SK-N-SH (cell line): Measurements from ENCODE around the gene NACC1. TPM values are rescaled to one million over a fixed set of nuclear protein-coding genes. Genes with fewer than 3 reads are reported as not detected.

Experiments
- CTCF ChIA-PET: fragments of 300-600, 350-600 bp; formaldehyde crosslinking; extraction: SDS; loops from one replicate; lab custom pipeline; 2021; lab: Yijun Ruan, JAX
- POLR2A ChIA-PET: fragments of 350-600 bp; sonication (Branson Sonifier 250); formaldehyde crosslinking; extraction: SDS; loops from one replicate; lab custom pipeline; 2020; ENCODE audit warnings: antibody characterized with exemption, inconsistent platforms; lab: Yijun Ruan, JAX
- DNase-seq: peaks from one replicate; pipeline ENCODE4 v3.0.0; 2012
- H2AFZ ChIP-seq: fragments of 200-600 bp; sonication (generic); 2 replicates; pipeline ENCODE4 v1.8.1; 2016; ENCODE audit warnings: antibody characterized with exemption, mild to moderate bottlenecking, low read depth
- H3F3A ChIP-seq: fragments of 200-600 bp; sonication (generic); replicated peaks from 2 replicates; pipeline ENCODE3; 2016; ENCODE audit warnings: antibody characterized with exemption, mild to moderate bottlenecking; ENCODE audit not compliant: insufficient read depth
- H3K27ac ChIP-seq, 2 experiments: fragments of 200-500 bp in 1 of 2; fragments of 200-600 bp in 1 of 2; sonication (Bioruptor generic) in 1 of 2; sonication (generic), shearing (Covaris generic) in 1 of 2; 2 replicates each; pipeline versions ENCODE4 v1.5.1 to v1.6.1; 2014 to 2016; ENCODE audit warnings: low read depth in 2 of 2, inconsistent platforms in 1 of 2, low read length in 1 of 2, mild to moderate bottlenecking in 1 of 2, mixed read lengths in 1 of 2
- H3K27me3 ChIP-seq: fragments of 200-600 bp; sonication (generic), shearing (Covaris generic); 2 replicates; pipeline ENCODE4 v1.6.1; 2016; ENCODE audit warnings: mixed run types; ENCODE audit not compliant: insufficient read depth
- H3K36me3 ChIP-seq, 2 experiments: fragments of 200-500 bp in 1 of 2; fragments of 200-600 bp in 1 of 2; sonication (Bioruptor generic) in 1 of 2; sonication (generic) in 1 of 2; replicated peaks in 1 of 2; 2 replicates each; pipeline versions ENCODE3 to v1.5.1; 2014 to 2016; ENCODE audit warnings: low read length in 1 of 2, mild to moderate bottlenecking in 1 of 2; ENCODE audit not compliant: insufficient read depth in 2 of 2, control insufficient read depth in 1 of 2
- H3K4me1 ChIP-seq, 2 experiments: fragments of 200-500 bp in 1 of 2; fragments of 200-600 bp in 1 of 2; sonication (Bioruptor generic) in 1 of 2; sonication (generic), shearing (Covaris generic) in 1 of 2; 2 replicates each; pipeline versions ENCODE4 v1.5.1 to v1.6.1; 2014 to 2016; ENCODE audit warnings: low read depth in 1 of 2, low read length in 1 of 2, mixed run types in 1 of 2; ENCODE audit not compliant: insufficient read depth in 2 of 2, control insufficient read depth in 1 of 2
- H3K4me2 ChIP-seq: fragments of 200-600 bp; sonication (generic), shearing (Covaris generic); 2 replicates; pipeline ENCODE4 v1.6.1; 2017; ENCODE audit warnings: mixed run types
- H3K4me3 ChIP-seq, 2 experiments: fragments of 200-500 bp in 1 of 2; fragments of 200-600 bp in 1 of 2; sonication (Bioruptor generic) in 1 of 2; sonication (generic), shearing (Covaris generic) in 1 of 2; 2 replicates each; pipeline versions ENCODE4 v1.5.1 to v1.8.1; 2014 to 2016; ENCODE audit warnings: low read depth in 2 of 2, inconsistent platforms in 1 of 2, low read length in 1 of 2, mild to moderate bottlenecking in 1 of 2, mixed read lengths in 1 of 2, moderate library complexity in 1 of 2
- H3K79me2 ChIP-seq: fragments of 200-600 bp; sonication (generic); 2 replicates; pipeline ENCODE4 v1.8.1; 2017; ENCODE audit warnings: mild to moderate bottlenecking; ENCODE audit not compliant: insufficient read depth
- H3K9ac ChIP-seq: fragments of 200-600 bp; sonication (generic); 2 replicates; pipeline ENCODE4 v1.6.1; 2017; ENCODE audit warnings: mixed run types
- H3K9me2 ChIP-seq: fragments of 200-600 bp; sonication (generic); 2 replicates; pipeline ENCODE4 v1.6.1; 2017; ENCODE audit warnings: mixed run types
- H3K9me3 ChIP-seq: fragments of 200-600 bp; sonication (generic); 2 replicates; pipeline ENCODE4 v1.6.1; 2017; ENCODE audit warnings: mixed run types, mild to moderate bottlenecking, moderate library complexity
- H4K20me1 ChIP-seq: fragments of 200-600 bp; sonication (generic); 2 replicates; pipeline ENCODE4 v1.6.1; 2017; ENCODE audit warnings: mild to moderate bottlenecking, mixed run types; ENCODE audit not compliant: insufficient read depth
- EP300 ChIP-seq, 2 experiments: IDR thresholded peaks; 2 replicates each; pipeline versions ENCODE4 v1.4.0 to v1.6.1; 2012; ENCODE audit warnings: borderline replicate concordance in 1 of 2, low read depth in 1 of 2, low read length in 1 of 2
- GATA2 ChIP-seq: sonication (generic); formaldehyde crosslinking; IDR thresholded peaks from 2 replicates; pipeline ENCODE4 v1.5.0; 2020; ENCODE audit warnings: mild to moderate bottlenecking, missing genetic modification reagents
- MXI1 ChIP-seq: IDR thresholded peaks from 2 replicates; pipeline ENCODE4 v1.6.1; 2012; ENCODE audit warnings: mild to moderate bottlenecking, low read depth, low read length, improper control_type of control experiment
- RAD21 ChIP-seq: IDR thresholded peaks from 2 replicates; pipeline ENCODE4 v1.6.1; 2012; ENCODE audit warnings: mild to moderate bottlenecking, low read length
- RCOR1 ChIP-seq: fragments of 150-350 bp; IDR thresholded peaks from 2 replicates; pipeline ENCODE4 v1.6.1; 2017; ENCODE audit warnings: antibody characterized with exemption, low read length
- RFX5 ChIP-seq: IDR thresholded peaks from 2 replicates; pipeline ENCODE4 v1.6.1; 2012; ENCODE audit warnings: mild to moderate bottlenecking, improper control_type of control experiment, low read length
- SMC3 ChIP-seq: IDR thresholded peaks from 2 replicates; pipeline ENCODE4 v1.6.1; 2012; ENCODE audit warnings: low read depth, low read length, improper control_type of control experiment
- TAF1 ChIP-seq: IDR thresholded peaks from 2 replicates; pipeline ENCODE4 v1.6.1; 2012; ENCODE audit warnings: low read depth, mild to moderate bottlenecking, low read length, moderate library complexity, borderline replicate concordance
- whole genome bisulfite sequencing: methylation state at CpG from one replicate; pipeline ENCODE4 v1.1.6; 2017; ENCODE audit warnings: low lambda C conversion rate; 5-methylcytosine and 5-hydroxymethylcytosine counted together
- polyA plus RNA-seq, 3 experiments: library from polyadenylated mRNA; depleted of rRNA; stranded (reverse); fragments of >200 nt; gene quantifications; 2 replicates each; pipeline ENCODE4 v1.2.3, GENCODE V29; 2012
- TF ChIP-seq, protein P1 (sequence below): IDR thresholded peaks from 2 replicates; pipeline ENCODE4; 2012
- TF ChIP-seq, protein P2 (sequence below): fragments of 200-600 bp; sonication (generic); IDR thresholded peaks from 2 replicates; pipeline ENCODE4 v1.6.1; 2017; ENCODE audit warnings: antibody characterized with exemption, mild to moderate bottlenecking, moderate library complexity

Gene NACC1
- polyA plus RNA-seq, 1 of the 3 experiments (the other 2 are of a cell fraction) = 127 TPM

DNA sequence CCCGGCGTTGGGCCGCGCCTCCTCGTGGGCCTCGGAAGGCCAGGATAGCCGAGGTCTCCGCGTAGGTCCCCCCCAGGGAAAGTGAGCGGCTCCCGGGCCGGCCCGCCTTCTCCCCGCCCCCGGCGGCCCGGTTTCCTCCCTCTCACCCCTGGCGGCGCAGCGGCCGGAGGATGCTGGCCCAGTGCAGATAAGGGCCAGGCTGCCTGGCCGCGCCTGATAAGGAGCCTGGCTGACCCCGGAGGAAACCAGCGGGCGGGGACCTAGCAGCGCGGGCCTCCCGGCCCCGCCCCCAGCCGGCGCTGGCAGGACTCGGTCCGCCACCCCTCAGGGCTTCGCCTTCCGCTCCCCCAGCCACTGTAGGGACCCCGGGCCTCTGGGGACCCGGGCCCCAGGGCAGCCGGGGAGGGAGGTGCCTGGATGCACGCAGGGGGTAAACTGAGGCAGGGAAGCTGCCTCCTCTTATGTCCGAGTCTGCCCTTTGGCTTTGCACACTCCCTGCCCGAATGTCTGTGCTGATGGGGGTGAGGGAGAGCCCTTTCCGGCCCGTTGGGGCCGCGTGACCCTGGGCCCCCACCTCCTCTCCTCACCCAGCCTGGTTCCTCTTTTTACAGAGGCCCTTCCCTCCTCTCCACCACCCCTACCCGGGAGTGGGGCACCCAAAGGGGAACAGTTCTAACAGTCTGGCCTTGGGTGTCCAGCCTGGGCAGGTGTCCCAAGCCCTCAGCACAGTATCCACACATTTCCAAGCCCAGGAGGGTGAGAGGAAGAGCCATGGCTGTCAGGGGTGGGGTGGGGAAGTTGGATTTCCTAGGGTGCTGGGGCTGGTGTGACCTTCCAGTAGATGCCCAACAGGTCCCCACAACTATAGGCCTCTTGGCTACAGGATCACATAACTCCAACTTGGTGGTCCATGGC, 15.1 kb upstream of the NACC1 start, which contains the start of gene LYL1 (continued):
- peak; percentile 22; the same call in 1 of the 2 replicates for TF ChIP-seq MXI1

DNA sequence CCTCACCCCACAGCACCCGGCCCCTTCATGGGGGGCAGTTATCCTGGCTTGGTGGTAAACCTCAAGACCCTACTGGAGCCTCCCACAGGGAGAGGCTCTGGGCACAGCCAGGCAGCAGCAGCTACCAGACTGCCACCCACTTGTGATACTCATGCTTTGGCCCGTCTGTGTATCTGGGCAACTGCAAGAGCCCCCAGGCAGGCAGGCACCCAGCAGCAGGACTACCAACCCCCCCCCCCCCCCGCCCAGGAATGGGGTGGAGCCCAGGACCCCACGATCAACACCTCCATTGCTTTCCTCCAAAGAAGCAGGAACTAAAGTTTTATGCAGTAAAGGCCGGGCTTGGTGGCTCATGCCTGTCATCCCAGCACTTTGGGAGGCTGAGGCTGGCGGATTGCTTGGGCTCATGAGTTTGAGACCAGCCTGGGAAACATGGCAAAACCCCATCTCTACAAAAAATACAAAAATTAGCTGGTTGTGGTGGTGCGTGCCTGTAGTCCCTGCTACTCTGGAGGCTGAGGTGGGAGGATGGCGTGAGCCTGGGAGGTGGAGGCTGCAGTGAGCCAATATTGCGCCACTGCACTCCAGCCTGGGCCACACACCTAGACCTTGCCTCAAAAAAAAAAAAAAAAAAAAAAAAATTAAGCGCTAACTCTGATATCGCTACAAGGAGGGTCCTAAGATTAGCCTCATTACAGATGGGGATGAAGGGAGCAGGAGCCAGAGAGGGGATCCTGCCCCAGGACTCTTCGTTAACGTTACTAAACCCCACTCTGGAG, 14.3 kb upstream of the NACC1 start:
- H3F3A ChIP-seq = peaks cover 5% of the 10 kb centered on the region
- no peak overlapping the region for H3K4me2 ChIP-seq
- 94% methylated on average over 10 of the region's 13 CpGs for WGBS
- no peak overlapping the region for H2AFZ ChIP-seq
- peaks cover 12% of the 10 kb centered on the region; the same call in 1 of the 2 replicates for H3K79me2 ChIP-seq
- DNase-seq = no peak
- CTCF ChIA-PET = interaction anchor here (0.6 to 9.5 kb wide), 14 partner anchors 11 to 139 kb away, joined by 3 to 76 read pairs (median 4); no protein-coding TSS in a partner anchor
- peak overlapping the region in 1 of 2 experiments; percentile 92; a peak in 2 of 4 replicates for H3K27ac ChIP-seq
- no peaks in the 10 kb centered on the region for H3K9me2 ChIP-seq
- peaks cover 0 to 13% of the 10 kb centered on the region in 2 experiments for H3K36me3 ChIP-seq
- TF ChIP-seq SMC3 (no peak), RAD21 (no peak), GATA2 (CRISPR knock-in tag) (no peak), EP300 (IDR thresholded peaks at IDR 0.05; ENCODE audit: borderline replicate concordance in 1 of 2, low read depth in 1 of 2, low read length in 1 of 2) (no peak), TAF1 (no peak), MXI1 (no peak), RFX5 (no peak)
- TF ChIP-seq, protein P1, sequence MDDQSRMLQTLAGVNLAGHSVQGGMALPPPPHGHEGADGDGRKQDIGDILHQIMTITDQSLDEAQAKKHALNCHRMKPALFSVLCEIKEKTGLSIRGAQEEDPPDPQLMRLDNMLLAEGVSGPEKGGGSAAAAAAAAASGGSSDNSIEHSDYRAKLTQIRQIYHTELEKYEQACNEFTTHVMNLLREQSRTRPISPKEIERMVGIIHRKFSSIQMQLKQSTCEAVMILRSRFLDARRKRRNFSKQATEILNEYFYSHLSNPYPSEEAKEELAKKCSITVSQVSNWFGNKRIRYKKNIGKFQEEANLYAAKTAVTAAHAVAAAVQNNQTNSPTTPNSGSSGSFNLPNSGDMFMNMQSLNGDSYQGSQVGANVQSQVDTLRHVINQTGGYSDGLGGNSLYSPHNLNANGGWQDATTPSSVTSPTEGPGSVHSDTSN = no peak
- H4K20me1 ChIP-seq = no peaks in the 10 kb centered on the region
- POLR2A ChIA-PET = interaction anchor here (0.7 kb wide), 1 partner anchor 121 kb away, joined by 6 read pairs; no protein-coding TSS in a partner anchor
- H3K4me1 ChIP-seq = peaks cover 0 to 24% of the 10 kb centered on the region in 2 experiments; a peak in 3 of 4 replicates
- no peak overlapping the region for H3K4me3 ChIP-seq
- no peaks in the 10 kb centered on the region for H3K27me3 ChIP-seq
- H3K9ac ChIP-seq = no peak overlapping the region
- no peaks in the 10 kb centered on the region for H3K9me3 ChIP-seq

DNA sequence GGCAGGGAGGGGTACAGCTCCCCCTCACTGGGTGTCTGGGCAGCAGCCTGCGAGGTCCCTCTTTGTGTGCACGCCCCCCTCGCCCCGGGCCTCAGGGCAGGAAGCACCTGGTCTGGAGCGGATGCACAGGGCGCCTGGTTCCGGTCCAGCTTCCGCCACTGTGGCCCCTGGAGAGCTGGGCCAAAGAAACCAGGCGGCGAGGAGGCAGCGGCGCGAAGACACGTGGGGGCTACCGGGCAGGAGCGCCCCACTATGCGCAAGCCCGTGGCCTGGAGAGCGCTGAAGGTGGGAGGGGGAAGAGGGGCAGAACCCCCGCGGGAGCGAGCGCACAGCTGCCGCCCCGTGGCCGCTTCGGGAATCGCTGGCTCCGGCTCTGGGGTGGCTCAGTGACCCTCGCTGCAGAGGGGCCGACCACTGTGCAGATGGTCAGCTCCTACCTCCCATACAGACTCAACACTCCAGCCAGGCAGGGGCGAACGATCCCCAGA, 13.7 kb upstream of the NACC1 start:
- H2AFZ ChIP-seq = no peak overlapping the region
- no peak overlapping the region for H3K27ac ChIP-seq
- TF ChIP-seq, protein P1 = no peak
- TF ChIP-seq RAD21 = peak; percentile 32; the same call in 1 of the 2 replicates
- TF ChIP-seq, protein P2, sequence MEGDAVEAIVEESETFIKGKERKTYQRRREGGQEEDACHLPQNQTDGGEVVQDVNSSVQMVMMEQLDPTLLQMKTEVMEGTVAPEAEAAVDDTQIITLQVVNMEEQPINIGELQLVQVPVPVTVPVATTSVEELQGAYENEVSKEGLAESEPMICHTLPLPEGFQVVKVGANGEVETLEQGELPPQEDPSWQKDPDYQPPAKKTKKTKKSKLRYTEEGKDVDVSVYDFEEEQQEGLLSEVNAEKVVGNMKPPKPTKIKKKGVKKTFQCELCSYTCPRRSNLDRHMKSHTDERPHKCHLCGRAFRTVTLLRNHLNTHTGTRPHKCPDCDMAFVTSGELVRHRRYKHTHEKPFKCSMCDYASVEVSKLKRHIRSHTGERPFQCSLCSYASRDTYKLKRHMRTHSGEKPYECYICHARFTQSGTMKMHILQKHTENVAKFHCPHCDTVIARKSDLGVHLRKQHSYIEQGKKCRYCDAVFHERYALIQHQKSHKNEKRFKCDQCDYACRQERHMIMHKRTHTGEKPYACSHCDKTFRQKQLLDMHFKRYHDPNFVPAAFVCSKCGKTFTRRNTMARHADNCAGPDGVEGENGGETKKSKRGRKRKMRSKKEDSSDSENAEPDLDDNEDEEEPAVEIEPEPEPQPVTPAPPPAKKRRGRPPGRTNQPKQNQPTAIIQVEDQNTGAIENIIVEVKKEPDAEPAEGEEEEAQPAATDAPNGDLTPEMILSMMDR = peak; percentile 54
- no peak for TF ChIP-seq RCOR1
- TF ChIP-seq SMC3 = peak; percentile 32; the same call in 1 of the 2 replicates
- H3K27me3 ChIP-seq = no peaks in the 10 kb centered on the region
- H3K9me2 ChIP-seq = no peaks in the 10 kb centered on the region
- H3K36me3 ChIP-seq = peaks cover 3 to 13% of the 10 kb centered on the region in 2 experiments
- H4K20me1 ChIP-seq = no peaks in the 10 kb centered on the region
- H3K9me3 ChIP-seq = no peaks in the 10 kb centered on the region
- H3K79me2 ChIP-seq = peaks cover 12% of the 10 kb centered on the region; the same call in 1 of the 2 replicates
- 78% methylated on average over 26 of the region's 33 CpGs for WGBS
- POLR2A ChIA-PET = interaction anchor here (0.5 to 0.8 kb wide), 2 partner anchors 123 to 139 kb away, joined by 3 read pairs; no protein-coding TSS in a partner anchor
- no peak overlapping the region for H3K4me3 ChIP-seq
- peak; percentile 81 for DNase-seq
- peaks cover 5% of the 10 kb centered on the region for H3F3A ChIP-seq
- H3K4me1 ChIP-seq = peaks cover 0 to 24% of the 10 kb centered on the region in 2 experiments; a peak in 3 of 4 replicates
- CTCF ChIA-PET = interaction anchor here (0.6 to 9.5 kb wide), 17 partner anchors 11 to 140 kb away, joined by 3 to 76 read pairs (median 4); partner anchors contain the start of genes IER2, NACC1 and STX10
- H3K4me2 ChIP-seq = no peak overlapping the region
- H3K9ac ChIP-seq = no peak overlapping the region
